NCI-H2171 (cell line): ENCODE measurements around the gene VSTM2B.
"Not testable (repeated sequence)": the region's sequence is repeated elsewhere in the genome, so short reads cannot be mapped to it uniquely, and the experiment has no call there.

Experiments used
- DNase-seq: peaks from one replicate; lab custom pipeline; 2025; lab: John Stamatoyannopoulos, UW

The VSTM2B gene

DNA sequence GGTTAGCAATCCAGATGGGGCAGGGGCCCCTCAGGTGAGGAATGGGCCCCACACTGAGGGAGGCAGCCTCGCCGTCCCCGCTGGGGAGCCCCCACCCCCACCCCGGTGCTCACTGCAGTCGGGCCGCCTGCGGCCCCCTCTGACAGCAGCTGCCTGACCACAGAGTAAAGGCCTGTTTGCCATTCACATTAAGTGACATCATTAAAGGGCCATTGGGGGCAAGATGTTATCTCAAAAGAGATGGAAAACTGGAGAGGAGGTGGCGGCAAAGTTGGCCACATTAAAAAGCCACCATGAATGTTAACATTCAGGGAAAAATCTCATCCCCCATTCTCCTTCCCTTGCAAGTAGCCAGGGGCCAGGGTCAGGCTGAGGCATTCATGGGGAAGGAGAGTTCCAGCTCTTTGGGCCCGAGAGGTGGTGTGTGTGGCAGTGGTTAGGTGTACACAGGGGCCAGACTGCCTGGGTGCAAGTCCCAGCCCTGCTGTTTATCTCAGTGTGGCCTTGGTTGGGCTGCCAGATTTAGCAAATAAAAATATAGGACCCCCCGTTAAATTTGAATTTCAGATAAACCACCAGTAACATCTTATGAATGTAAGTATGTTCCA is 20.9 kb downstream of the VSTM2B start:
- no peak for DNase-seq

DNA sequence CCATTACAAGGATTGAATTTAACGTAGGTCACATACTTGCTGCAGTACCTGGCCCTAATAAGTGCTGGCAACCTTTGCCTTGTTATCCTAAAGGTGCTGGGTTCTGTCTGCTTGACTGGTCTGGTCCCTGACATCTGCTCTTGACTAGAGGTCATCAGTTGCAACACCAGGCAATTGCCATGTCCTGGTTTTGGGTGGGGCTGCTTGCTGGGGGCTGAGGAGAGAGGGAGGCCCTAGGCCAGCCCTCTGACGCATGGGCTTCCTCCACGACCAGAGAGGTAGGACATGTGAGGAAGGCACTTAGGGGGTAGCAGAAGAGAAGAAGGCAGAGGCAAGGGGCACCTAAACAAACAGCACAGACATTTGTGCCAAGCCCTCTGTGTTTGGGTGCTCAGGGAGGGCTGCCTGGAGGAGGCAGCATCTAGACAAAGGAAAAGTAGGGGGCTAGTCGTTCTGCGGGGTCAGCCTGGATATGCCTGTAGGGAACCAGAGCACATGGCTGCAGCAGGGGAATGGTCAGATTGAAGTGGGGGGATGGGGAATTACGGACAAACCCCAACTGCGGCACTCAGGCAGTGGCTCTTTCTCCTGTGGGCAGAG is 21.7 kb downstream of the VSTM2B start:
- no peak for DNase-seq

DNA sequence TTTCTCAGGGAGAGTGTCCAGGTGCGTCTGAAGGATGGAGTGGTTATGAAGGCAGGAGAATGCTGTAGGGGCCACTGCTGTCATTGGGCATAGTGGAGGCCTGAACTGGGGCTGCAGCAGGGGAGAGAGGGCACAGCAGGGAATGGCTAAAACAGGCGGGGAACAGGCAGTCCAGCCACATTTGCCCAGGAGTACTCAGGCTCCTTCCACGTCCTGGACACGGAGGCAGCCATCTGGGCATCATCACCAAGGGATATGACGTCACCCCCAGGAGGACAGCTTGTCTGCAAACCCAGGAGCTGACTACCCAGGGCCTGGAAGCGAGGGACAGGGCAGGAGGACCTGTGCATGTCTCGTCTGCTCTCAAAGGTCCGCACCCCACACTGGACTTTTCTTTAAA is 22.2 kb downstream of the VSTM2B start:
- DNase-seq: no peak

DNA sequence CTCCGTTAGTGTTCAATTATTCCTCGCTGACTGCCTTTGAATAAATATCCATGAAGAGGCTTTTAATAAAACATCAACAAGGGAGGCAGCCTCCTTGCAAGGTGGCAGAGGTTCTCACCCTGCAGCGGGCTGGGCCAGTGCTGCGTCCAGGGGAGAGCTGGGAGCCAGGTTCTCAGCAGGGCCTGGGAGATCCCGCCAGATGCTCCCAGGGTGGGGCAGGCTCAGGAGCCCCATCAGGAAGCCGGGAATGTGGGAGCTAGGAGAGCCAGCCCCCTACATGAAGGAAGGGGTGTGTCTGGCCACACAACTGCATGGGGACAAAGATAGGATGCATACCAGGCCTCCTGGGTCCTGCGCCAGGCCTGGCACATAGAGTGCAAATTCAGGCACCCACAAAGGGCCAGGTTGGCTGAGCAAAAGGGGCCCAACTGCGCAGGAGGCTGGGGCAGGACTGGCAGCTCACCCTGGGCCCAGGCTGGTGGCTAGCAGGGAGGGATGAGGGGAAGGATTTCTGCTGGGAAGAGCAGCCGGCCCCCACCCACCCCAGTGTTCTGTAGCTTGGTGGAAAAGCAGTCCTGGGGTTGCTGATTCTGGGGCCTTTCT is 22.8 kb downstream of the VSTM2B start:
- no peak for DNase-seq

DNA sequence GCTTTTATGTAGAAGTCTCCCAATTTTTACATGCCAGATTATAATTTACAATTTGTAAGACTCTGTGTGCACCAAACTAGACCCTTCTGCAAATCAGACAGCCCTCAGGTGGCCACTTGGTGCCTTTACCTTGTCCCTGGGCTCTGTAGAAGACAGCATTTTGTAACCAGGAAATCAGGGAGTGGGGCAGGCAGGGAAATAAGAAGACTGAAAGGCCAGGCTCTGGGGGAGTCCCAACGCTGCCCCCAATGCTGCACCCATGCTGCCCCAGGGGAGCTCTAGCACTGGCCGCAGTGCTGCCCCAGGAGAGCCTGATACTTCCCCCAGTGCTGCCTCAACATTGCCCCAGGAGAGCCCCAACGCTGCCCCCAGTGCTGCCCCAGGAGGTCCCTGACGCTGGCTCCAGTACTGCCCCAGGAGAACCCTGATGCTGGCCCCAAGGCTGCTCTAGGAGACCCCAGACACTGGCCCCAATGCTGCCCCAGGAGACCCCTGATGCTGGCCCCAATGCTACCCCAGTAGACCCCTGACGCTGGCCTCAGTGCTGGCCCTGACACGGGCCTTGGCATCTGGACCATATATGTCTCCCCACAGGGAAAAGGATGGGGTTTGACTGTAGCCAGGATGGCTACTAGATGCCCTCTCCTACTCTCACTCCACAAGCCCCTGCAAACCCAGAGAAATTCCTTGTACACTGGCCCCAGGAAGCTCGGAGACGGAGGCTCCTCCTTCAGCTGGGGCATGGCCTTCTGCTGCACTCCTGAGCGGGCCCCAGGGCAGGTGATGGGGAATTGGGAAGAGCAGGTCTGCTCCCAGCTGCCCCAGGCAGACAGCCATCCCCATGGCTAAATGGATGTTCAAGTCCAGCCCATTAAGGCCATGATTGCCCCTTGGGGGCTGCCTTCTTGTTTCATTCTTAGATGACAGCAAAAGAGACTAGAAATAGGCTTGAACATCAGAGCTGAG is 23.6 kb downstream of the VSTM2B start:
- no peak for DNase-seq

DNA sequence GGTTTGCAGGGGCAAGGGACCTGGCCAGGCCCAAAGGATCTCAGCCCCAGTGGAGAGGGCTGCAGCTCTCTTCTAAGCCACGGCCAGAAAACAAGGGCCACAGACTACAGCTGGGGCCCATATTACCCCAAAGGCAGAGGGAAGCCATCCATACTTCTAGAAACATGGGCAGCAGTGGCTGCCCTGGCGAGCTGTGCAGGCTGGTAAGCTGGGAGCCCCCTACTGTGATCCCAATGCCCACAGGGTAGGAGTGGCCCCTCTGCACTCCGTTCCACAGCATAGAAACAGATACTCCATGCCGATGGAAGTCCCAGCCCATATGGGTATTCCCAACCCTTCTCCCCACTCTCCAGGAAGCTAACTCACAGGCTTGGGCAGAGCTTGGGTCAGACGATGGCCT is 25.1 kb downstream of the VSTM2B start:
- DNase-seq: no peak

DNA sequence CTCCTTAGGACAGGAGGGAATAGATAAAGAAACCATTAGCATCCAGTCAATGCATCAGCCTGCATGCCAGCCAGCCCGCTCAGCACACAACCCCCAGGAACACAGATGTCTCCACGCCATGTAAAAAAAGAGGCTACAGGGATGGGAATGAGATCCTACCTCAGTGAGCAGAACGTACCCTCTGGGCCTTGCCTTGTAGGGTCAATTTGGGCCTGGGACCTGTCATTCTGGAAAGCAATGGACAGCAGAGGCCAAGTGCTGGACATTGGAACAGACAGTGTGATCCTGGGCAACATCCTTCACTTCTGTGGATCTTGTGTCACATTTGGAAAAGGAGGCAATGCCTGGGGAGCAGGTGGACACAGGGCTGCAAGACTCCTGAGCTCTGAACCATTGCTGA is 26.0 kb downstream of the VSTM2B start:
- no peak for DNase-seq

DNA sequence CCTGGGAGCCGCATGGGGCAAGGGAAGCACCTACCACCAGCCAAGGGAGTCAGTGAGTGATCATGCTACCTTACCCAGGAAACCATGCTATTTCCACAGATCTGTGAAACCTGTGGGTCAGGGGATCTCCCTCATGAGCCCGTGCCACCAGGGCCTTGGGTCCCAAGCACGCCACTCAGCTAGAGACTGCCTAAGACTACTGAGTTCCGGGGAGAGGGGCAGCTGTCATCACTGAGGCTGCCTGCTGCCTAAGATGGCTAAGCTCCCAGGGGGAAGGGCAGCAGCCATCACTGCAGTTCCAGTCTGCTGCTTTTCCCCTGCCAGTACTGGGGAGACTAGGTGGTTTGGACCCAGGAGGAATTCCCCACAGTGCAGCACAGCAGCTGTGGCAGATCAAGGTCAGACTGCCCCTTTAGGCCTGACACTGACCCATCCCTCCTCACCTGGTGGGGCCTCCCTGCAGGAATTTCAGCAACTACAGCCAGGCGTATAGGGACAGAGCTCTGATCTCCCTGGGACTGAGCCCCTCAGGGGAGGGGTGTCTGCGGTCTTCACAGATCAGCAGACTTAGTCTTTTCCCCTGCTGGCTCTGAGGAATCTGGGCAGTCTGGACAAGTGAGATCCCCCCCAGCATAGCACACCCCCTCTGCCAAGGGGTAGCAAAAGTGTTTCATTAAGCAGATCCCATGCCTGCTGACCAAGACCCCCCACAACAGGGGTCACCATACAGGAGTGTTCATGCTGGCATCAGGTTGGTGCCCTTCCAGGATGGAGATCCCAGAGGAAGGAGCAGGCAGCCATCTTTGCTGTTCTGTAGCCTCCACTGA is 26.9 kb downstream of the VSTM2B start:
- DNase-seq: no peak

DNA sequence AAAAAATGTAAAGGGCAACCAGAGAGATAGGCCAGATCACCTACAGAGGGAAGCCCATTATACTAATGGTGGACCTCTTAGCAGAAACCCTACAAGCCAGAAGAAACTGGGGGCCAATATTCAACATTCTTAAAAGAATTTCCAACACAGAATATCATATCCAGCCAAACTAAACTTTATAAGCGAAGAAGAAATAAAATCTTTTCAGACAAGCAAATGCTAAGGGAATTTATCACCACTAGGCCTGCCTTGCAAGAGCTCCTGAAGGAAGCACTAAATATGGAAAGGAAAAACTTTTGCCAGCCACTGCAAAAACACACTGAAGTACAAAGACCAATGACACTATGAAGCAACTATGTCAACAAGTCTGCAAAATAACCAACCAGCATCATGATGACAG is 28.4 kb downstream of the VSTM2B start:
- DNase-seq: no peak

DNA sequence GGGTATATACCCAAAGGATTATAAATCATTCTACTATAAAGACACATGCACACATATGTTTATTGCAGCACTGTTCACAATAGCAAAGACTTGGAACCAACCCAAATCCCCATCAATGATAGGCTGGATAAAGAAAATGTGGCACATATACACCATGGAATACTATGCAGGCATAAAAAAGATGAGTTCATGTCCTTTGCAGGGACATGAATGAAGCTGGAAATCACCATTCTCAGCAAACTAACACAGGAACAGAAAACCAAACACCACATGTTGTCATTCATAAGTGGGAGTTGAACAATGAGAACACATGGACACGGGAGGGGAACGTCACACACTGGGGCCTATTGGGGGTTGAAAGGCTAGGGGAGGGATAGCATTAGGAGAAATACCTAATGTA is 33.3 kb downstream of the VSTM2B start:
- not testable (repeated sequence) for DNase-seq

DNA sequence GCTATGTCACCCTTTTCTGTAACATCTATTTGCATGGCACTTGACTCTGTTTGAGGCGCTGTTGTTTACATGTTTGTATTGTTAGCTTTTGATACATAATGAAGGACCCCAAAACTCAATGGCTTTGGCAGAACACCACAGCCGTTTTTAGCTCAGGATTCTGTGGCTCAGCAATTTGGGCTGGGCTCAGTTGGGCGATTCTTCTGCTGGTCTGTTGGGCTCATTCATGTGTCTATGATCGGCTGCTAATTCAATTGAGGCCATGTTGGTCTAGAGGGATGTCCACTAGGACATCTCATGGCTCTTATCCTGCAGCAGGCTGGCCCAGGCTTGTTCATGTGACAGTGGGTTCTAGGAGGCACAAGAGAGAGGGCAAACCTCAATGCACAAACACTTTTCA is 33.9 kb downstream of the VSTM2B start:
- no peak for DNase-seq

DNA sequence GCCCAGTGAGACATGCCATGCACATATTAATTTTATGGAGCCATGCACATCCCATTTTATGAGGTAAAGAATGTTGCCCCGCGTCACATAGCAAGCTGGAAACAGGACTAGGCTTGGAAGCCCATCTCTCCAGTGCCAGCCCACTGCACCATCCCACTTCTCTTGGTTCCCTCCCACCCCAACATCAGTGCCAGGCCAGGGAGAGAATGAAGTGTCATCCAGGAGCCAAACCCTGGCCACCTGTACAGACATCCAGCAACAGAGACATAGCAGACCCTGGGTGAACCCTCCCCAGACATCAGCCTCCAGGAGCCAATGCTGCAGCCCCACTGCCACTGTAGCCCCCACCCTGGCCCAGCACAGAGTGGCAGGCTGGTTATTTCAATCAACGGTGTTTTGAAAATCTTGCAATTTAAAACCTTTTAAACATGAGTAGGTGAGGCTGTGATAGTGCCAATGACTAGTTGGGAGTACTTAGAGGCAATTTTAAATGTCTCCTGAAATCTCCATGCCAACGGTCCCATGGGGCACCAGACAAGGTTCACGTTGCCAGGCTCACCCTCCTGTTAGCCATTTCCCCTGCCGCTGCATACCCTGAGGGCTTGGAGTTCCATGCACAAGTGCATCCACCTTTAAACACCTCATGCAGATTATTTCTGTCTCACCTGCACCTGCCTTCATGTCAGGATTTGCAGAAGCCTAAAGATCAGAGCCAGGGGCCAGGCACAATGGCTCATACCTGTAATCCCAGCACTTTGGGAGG is 34.7 kb downstream of the VSTM2B start:
- peak; percentile 42 for DNase-seq

DNA sequence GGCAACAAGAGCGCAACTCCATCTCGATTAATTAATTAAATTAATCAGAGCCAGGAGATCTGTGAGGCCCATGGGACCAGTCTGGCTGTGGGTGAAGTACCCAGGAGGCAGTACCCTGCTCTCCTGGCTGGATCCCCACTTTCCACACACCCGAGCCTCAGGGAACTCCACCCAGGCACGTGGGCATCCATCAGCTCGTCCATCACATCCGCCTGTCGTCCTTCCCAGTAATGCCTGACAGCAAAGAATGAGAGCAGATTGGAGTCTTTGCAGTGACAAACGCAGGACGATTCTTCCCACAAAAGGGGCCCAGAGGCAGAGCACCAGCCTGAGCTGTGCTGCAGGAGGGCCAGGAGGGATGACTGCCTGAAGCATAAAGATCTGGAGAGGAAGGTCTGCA is 35.8 kb downstream of the VSTM2B start:
- DNase-seq: no peak

DNA sequence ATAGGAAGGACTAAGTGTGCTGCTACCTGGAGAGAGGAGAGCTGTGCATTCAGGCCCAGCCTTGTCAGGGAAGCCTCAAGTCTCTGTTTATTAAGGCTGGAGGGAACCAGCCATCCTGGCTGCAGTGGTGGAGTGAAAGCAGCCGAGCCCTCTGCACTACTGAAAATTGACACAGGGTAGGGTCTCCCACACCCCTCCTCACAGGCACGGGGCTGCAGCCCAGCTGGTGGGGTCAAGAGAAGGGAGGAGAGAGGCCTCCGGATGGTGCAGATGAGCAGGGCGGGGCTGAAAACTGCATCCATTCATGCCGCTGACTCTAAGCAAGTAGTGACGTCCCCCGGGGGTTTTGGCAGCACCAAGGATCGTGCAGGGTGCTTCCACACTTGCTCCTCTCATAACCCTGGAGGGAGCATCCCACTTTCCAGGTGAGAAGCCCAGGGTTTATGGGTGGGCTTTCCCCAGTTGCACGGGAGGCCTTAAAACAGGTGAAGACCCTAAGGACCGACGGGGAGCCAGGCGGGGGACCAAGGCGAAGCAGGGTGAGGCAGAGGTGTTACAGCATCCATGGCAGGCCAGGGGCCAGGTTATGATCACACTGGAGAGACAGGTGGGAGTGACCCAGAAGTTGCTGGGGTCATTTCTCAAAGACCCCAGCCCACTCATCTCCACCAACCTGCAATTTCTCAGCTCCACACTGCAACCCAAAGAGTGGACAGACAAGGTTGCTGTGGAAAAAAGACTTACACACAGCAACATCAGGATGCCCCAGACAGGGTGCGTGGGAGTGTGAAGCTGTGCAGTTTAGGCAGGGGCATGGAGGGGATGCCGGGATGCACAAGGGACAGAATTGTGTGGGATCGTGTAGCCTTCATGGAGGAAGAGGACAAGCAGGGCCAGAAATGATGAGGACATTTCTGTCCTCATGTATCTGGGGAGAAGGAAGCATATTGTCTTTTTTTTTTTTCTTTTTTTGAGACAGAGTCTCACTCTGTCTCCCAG is 36.8 kb downstream of the VSTM2B start:
- DNase-seq: no peak

DNA sequence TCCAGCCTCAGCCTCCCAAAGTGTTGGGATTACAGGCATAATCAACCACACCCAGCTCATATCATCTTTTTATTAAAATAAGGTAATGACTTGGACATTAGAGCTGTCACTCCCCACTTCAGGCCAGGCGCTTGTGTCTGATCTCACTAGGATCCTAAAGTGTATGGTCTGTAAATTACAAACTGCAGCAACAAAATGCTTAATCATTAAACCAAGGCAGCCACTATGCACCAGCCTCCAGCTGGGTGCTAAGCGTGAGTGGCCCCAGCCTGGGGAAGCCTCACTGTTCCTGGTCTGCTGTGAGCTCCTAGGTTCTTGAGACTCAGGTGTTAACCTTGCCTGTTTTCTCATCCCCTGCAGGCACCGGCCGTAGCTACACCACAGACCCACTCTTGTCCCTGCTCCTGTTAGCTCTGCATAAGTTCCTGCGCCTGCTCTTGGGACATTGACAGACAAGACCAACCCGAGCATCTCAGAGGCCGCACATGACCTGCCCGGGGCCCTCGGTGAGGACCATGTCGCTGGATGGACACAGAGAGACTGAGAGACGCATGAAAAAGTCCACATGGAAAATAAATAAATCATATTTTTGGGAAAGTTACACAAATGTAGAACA is 37.8 kb downstream of the VSTM2B start:
- DNase-seq: no peak

DNA sequence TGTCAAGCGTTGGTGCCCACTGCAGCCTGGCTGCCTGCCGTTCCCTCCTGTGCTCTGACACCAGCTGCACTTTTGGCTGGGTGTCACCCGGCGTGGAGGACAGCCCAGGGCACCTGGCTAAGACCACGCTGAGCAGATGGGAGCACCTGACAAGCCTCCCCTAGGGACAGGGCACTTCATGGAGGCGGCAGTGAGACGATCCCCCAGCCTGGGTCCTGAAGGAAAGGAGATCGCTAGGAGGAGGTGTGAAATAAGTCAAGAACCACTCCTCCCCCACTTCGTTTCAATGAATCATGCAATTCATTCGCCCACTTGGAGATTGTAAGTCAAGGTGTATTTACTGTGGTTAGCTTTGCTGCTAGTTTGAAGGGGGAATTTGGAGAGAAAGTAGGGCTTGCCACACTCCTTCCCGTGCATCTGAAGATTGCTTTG is 38.8 kb downstream of the VSTM2B start:
- DNase-seq: peak; percentile 98

DNA sequence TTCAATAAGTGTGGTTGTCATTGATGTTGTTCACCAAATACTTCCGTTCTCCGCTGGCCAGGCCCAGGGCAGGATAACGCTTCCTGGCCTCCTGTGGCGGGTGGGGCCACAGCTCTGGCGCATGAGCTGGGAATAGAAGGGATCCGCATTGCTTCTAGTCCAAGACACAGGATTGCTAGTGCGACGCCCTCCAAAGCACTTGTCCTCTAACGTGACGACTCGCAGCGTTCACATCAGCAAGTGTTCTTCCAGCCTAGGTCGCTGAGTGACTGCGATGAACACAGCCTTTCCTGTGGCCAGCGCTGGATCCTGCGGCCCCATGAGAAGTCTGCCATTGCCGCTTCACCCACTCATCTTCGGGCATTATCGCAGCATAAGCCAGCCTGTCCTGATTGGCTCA is 39.4 kb downstream of the VSTM2B start:
- no peak for DNase-seq

DNA sequence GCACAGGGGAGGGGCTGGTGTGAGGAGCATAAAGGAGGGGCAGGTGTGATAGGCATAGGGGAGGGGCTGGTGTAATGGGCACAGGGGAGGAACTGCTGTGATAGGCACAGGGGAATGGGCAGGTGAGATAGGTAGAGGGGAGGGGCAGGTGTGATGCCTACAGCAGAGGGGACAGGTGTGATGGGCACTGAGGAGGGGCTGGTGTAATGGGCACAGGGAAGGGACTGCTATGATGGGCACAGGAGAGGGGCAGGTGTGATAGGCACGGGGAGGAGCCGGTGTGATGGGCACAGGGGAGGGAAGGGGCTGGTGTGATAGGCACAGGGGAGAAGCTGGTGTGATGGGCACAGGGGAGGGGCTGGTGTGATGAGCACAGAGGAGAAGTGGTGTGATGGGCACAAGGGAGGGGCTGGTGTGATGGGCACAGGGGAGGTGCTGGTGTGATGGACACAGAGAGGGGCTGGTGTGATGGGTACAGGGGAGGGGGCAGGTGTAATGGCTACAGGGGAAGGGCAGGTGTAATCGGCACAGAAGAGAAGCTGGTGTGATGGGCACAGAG is 40.8 kb downstream of the VSTM2B start:
- no peak for DNase-seq

DNA sequence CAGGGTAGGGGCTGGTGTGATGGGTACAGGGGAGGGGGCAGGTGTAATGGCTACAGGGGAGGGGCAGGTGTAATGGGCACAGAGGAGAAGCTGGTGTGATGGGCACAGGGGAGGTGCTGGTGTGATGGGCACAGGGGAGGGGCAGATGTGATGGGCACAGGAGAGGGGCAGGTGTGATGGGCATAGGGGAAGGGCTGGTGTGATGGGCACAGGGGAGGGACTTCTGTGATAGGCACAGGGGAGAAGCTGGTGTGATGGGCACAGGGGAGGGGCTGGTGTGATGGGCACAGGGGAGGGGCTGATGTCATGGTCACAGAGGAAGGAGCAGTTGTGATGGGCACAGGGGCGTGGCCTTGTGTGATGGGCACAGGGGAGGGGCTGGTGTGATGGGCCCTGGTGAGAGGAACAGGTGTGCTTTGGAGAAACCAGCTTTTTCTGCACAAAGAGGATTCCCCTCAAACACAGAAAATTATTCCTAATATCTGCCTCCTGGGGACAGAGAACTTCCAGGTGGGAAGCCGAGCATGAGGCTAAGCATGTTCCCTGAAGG is 41.6 kb downstream of the VSTM2B start:
- no peak for DNase-seq
